Endothelial cell of umbilical vein (primary cell): ENCODE results near the gene TLCD4. TPM values are rescaled to one million over a fixed set of nuclear protein-coding genes. Genes with fewer than 3 reads are reported as not detected.

Source experiments
- BruUV-seq: library from RNA; stranded (reverse); fragments of 400-500 nt; replicated peaks from 2 replicates; lab custom pipeline; 2021; lab: Mats Ljungman, UMichigan
- CTCF ChIA-PET: fragments of 300-600, 350-600 bp; sonication (Branson Sonifier 250); formaldehyde crosslinking; loops from one replicate; lab custom pipeline; 2021; ENCODE audit warnings: antibody characterized with exemption, inconsistent platforms; lab: Charles Lee
- POLR2A ChIA-PET: fragments of 300-600, 350-600 bp; sonication (Branson Sonifier 250); formaldehyde crosslinking; loops from one replicate; lab custom pipeline; 2021; ENCODE audit warnings: antibody characterized with exemption, inconsistent platforms; lab: Charles Lee
- DNase-seq: peaks from one replicate; pipeline ENCODE4 v3.0.0-alpha.2; 2011; ENCODE audit warnings: low read depth, low spot score
- FAIRE-seq: peaks from 2 replicates; lab custom pipeline; 2011; peaks lifted over from hg19 to GRCh38; lab: Jason Lieb, UNC
- H2AFZ ChIP-seq: 2 replicates; pipeline ENCODE4 v1.6.0; 2012; ENCODE audit warnings: low read depth, low read length, control low read depth, inconsistent platforms
- H3K27ac ChIP-seq: 2 replicates; pipeline ENCODE4 v1.5.1; 2011; ENCODE audit warnings: low read depth, mild to moderate bottlenecking, control low read depth, low read length, moderate library complexity; ENCODE audit not compliant: insufficient read depth
- H3K27me3 ChIP-seq, 2 experiments: 2 replicates each; pipeline versions ENCODE4 v1.6.0 to v1.6.1; 2011; ENCODE audit warnings: low read length in 2 of 2, mixed read lengths in 1 of 2; ENCODE audit not compliant: control insufficient read depth in 2 of 2, insufficient read depth in 2 of 2
- H3K36me3 ChIP-seq, 2 experiments: 2 replicates in 1 of 2; 3 replicates in 1 of 2; pipeline ENCODE4 v1.5.1; 2011; ENCODE audit warnings: low read length in 2 of 2, mild to moderate bottlenecking in 1 of 2, moderate library complexity in 1 of 2; ENCODE audit not compliant: control insufficient read depth in 2 of 2, insufficient read depth in 2 of 2; ENCODE audit errors: extremely low read depth in 1 of 2
- H3K4me1 ChIP-seq: 3 replicates; pipeline ENCODE4 v1.5.1; 2011; ENCODE audit warnings: mild to moderate bottlenecking, low read length; ENCODE audit not compliant: control insufficient read depth, insufficient read depth; ENCODE audit errors: extremely low read depth
- H3K4me2 ChIP-seq: 2 replicates; pipeline ENCODE4 v1.6.1; 2011; ENCODE audit warnings: low read length, control low read depth, mixed read lengths; ENCODE audit not compliant: insufficient read depth
- H3K4me3 ChIP-seq, 3 experiments: fragments of 200-600 bp in 1 of 3; sonication (generic), shearing (Covaris generic) in 1 of 3; replicated peaks in 1 of 3; 2 replicates each; pipeline ENCODE4 v1.5.1; 2011 to 2016; ENCODE audit warnings: control low read depth in 3 of 3, low read length in 3 of 3, mild to moderate bottlenecking in 2 of 3, inconsistent platforms in 1 of 3, low read depth in 1 of 3, moderate library complexity in 1 of 3; ENCODE audit not compliant: insufficient read depth in 1 of 3
- H3K79me2 ChIP-seq: 2 replicates; pipeline ENCODE4 v1.6.0; 2012; ENCODE audit warnings: low read length, inconsistent platforms; ENCODE audit not compliant: control insufficient read depth, insufficient read depth
- H3K9ac ChIP-seq: replicated peaks from 2 replicates; pipeline ENCODE3; 2011; ENCODE audit warnings: low read length, control low read depth; ENCODE audit not compliant: insufficient read depth; ENCODE audit errors: extremely low read depth
- H3K9me1 ChIP-seq: replicated peaks from 3 replicates; pipeline ENCODE4 v1.6.0; 2011; ENCODE audit warnings: mild to moderate bottlenecking, low read length; ENCODE audit not compliant: control insufficient read depth, insufficient read depth; ENCODE audit errors: extremely low read depth
- H3K9me3 ChIP-seq: replicated peaks from 2 replicates; pipeline ENCODE4 v1.5.1; 2012; ENCODE audit warnings: low read length, inconsistent platforms; ENCODE audit not compliant: control insufficient read depth, insufficient read depth
- H4K20me1 ChIP-seq: replicated peaks from 2 replicates; pipeline ENCODE3; 2011; ENCODE audit warnings: mild to moderate bottlenecking, low read length; ENCODE audit not compliant: control insufficient read depth, insufficient read depth; ENCODE audit errors: extremely low read depth
- EZH2 ChIP-seq: IDR thresholded peaks from 2 replicates; pipeline ENCODE4 v1.6.1; 2012; ENCODE audit warnings: borderline replicate concordance, low read depth, mild to moderate bottlenecking, moderate library complexity, low read length, inconsistent platforms; ENCODE audit not compliant: severe bottlenecking
- GATA2 ChIP-seq: IDR thresholded peaks from 2 replicates; pipeline ENCODE4 v1.7.0; 2011; ENCODE audit warnings: low read depth, mild to moderate bottlenecking, moderate library complexity, mixed read lengths, low read length; ENCODE audit not compliant: insufficient read length, insufficient read depth
- JUN ChIP-seq: IDR thresholded peaks from 2 replicates; pipeline ENCODE4 v1.6.1; 2011; ENCODE audit warnings: borderline replicate concordance, low read depth; ENCODE audit not compliant: insufficient read length, insufficient read depth
- dilution Hi-C: fragments of 300-500 bp; cut with MboI; formaldehyde crosslinking; loops from one replicate; pipeline ENCODE4 v1.15.0; 2019; ENCODE audit warnings: low sequenced_read_pairs; ENCODE audit not compliant: extremely low pct_ligation_motif_present
- intact Hi-C: fragments of 100-400 bp; cut with micrococcal nuclease; formaldehyde crosslinking; loops from one replicate; pipeline ENCODE4 v1.10.0; 2022
- polyA plus RNA-seq, 4 experiments: library from polyadenylated mRNA; depleted of rRNA in 3 of 4; stranded (reverse) in 3 of 4; unstranded in 1 of 4; fragments of >200 nt; gene quantifications; 2 replicates each; pipeline versions ENCODE4 v1.2.1 to v1.2.3, GENCODE V29; 2011 to 2012; ENCODE audit warnings: missing spikeins in 1 of 4
- total RNA-seq: library from RNA; stranded (reverse); gene quantifications from 2 replicates; pipeline ENCODE4 v1.2.3, GENCODE V29; 2021

Gene TLCD4
- total and polyA plus RNA-seq, 2 donors (not counting 3 experiments of a cell fraction or from before 2014, with no cell fraction given), result 0.11 to 0.51 TPM

GRCh38 chr1:95122151-95122697 lies 5.1 kb downstream of the TLCD4 start:
- no peak for TF ChIP-seq GATA2
- TF ChIP-seq JUN, result no peak
- TF ChIP-seq EZH2, result no peak
- no peak overlapping the region for H3K4me2 ChIP-seq
- FAIRE-seq, result no peak
- no peaks in the 10 kb centered on the region for H3K9me1 ChIP-seq
- H4K20me1 ChIP-seq, result no peaks in the 10 kb centered on the region
- no TSS peak for BruUV-seq
- dilution Hi-C loops, result no loop called here
- ChIA-PET CTCF (no interaction called here), POLR2A (no interaction called here)
- DNase-seq, result no peak
- no peak overlapping the region for H3K27ac ChIP-seq
- H3K4me3 ChIP-seq, result no peak overlapping the region
- no peak overlapping the region for H3K9ac ChIP-seq
- H3K9me3 ChIP-seq, result no peaks in the 10 kb centered on the region
- peaks cover 20 to 32% of the 10 kb centered on the region in 2 experiments for H3K27me3 ChIP-seq
- no peak overlapping the region for H2AFZ ChIP-seq
- intact Hi-C loops, result no loop called here
- H3K36me3 ChIP-seq, result no peaks in the 10 kb centered on the region
- H3K4me1 ChIP-seq, result no peaks in the 10 kb centered on the region
- no peaks in the 10 kb centered on the region for H3K79me2 ChIP-seq

GRCh38 chr1:95124342-95124741 lies 7.2 kb downstream of the TLCD4 start:
- no peak overlapping the region for H3K4me3 ChIP-seq
- intact Hi-C loops, result no loop called here
- H4K20me1 ChIP-seq, result no peaks in the 10 kb centered on the region
- H3K9ac ChIP-seq, result no peak overlapping the region
- H2AFZ ChIP-seq, result no peak overlapping the region
- no peaks in the 10 kb centered on the region for H3K36me3 ChIP-seq
- dilution Hi-C loops, result no loop called here
- no peaks in the 10 kb centered on the region for H3K79me2 ChIP-seq
- H3K27ac ChIP-seq, result no peak overlapping the region
- H3K4me1 ChIP-seq, result no peaks in the 10 kb centered on the region
- ChIA-PET POLR2A (no interaction called here), CTCF (no interaction called here)
- H3K9me3 ChIP-seq, result no peaks in the 10 kb centered on the region
- H3K27me3 ChIP-seq, result peaks cover 10 to 13% of the 10 kb centered on the region in 2 experiments
- no peaks in the 10 kb centered on the region for H3K9me1 ChIP-seq
- FAIRE-seq, result no peak
- no peak for DNase-seq
- TF ChIP-seq EZH2, result no peak
- no peak overlapping the region for H3K4me2 ChIP-seq
- BruUV-seq, result no TSS peak
